Subcutaneous abdominal adipose tissue (tissue), 5 donors: Measurements from ENCODE around the gene HECTD4.
A peak's percentile ranks its signal among the peaks of the same experiment; 100 is the strongest.

Experiments
- H3K27ac ChIP-seq: one replicate; pipeline ENCODE4 v1.7.0; 2013; ENCODE audit warnings: low read depth, mild to moderate bottlenecking, inconsistent platforms, low read length, moderate library complexity
- H3K27me3 ChIP-seq, 5 donors: one replicate each; pipeline ENCODE4 v1.7.0; 2013; ENCODE audit warnings: low read length in 5 of 5, inconsistent platforms in 1 of 5; ENCODE audit not compliant: control insufficient read depth in 5 of 5, insufficient read depth in 4 of 5
- H3K36me3 ChIP-seq, 5 donors: one replicate each; pipeline ENCODE4 v1.7.0; 2013; ENCODE audit warnings: low read length in 5 of 5; ENCODE audit not compliant: control insufficient read depth in 5 of 5, insufficient read depth in 5 of 5
- H3K4me1 ChIP-seq, 5 donors: one replicate each; pipeline ENCODE4 v1.7.0; 2013; ENCODE audit warnings: low read length in 5 of 5, mild to moderate bottlenecking in 3 of 5, moderate library complexity in 1 of 5; ENCODE audit not compliant: control insufficient read depth in 5 of 5, insufficient read depth in 5 of 5
- H3K4me3 ChIP-seq, 5 donors: one replicate each; pipeline ENCODE4 v1.7.0; 2013; ENCODE audit warnings: low read length in 5 of 5, low read depth in 1 of 5
- H3K9ac ChIP-seq, 5 donors: one replicate each; pipeline ENCODE4 v1.7.0; 2013; ENCODE audit warnings: low read length in 5 of 5, mild to moderate bottlenecking in 4 of 5, moderate library complexity in 3 of 5
- H3K9me3 ChIP-seq, 5 donors: one replicate each; pipeline ENCODE4 v1.7.0; 2013; ENCODE audit warnings: low read length in 5 of 5; ENCODE audit not compliant: control insufficient read depth in 5 of 5
- donor health status: healthy.
- donor health status: healthy.
- donor health status: healthy.
- donor health status: healthy.
- donor health status: healthy.

The HECTD4 gene, protein sequence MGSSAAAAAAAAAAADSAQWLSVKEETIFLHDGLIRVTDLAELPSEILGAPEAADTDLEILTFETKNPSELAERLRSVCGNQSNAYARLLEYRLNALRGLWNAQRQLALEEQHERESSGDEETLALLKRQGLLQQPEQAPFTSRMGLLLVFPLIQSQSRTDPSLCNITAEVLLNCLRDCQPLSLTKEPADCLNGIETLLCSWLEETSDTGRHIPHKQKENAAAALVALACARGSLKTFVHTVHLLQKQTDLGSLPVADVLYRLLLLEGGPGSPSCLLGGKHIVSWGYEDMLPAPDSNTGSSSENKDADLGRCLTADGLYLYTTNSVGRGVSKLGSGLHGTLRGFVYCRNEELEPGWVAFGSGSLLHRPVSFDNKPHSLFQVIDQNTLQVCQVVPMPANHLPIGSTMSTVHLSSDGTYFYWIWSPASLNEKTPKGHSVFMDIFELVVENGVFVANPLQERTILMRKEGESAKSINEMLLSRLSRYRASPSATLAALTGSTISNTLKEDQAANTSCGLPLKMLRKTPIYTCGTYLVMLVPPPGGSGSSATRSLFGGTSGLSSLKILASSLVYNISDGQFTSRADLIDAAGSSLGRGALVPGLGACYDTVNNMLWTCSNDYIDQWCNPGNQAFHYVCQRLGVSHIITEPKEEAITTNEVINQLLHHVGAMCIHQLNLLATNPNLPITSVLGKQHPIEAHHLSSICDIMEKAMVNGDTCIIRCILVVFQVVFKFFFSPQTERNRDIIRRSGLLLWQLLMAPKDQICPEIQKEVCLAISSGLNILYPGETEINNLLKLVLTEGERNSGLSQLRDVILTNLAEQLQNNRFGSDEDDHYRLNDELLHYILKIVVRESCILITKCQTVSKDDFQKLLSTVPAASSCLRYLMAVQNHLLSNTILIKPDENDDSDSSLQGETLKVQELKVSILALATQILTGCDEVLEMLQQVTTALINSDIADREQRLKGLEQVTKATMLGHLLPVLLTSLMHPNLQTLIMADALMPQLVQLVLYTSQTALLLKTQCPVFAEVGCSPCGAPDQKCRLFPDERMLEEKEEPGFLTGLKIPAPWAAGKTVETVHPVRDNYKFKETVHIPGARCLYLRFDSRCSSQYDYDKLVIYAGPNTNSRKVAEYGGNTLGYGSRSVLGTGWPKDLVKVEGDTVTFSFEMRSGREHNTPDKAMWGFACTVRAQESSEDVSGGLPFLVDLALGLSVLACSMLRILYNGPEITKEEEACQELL (N-terminal part only)

DNA sequence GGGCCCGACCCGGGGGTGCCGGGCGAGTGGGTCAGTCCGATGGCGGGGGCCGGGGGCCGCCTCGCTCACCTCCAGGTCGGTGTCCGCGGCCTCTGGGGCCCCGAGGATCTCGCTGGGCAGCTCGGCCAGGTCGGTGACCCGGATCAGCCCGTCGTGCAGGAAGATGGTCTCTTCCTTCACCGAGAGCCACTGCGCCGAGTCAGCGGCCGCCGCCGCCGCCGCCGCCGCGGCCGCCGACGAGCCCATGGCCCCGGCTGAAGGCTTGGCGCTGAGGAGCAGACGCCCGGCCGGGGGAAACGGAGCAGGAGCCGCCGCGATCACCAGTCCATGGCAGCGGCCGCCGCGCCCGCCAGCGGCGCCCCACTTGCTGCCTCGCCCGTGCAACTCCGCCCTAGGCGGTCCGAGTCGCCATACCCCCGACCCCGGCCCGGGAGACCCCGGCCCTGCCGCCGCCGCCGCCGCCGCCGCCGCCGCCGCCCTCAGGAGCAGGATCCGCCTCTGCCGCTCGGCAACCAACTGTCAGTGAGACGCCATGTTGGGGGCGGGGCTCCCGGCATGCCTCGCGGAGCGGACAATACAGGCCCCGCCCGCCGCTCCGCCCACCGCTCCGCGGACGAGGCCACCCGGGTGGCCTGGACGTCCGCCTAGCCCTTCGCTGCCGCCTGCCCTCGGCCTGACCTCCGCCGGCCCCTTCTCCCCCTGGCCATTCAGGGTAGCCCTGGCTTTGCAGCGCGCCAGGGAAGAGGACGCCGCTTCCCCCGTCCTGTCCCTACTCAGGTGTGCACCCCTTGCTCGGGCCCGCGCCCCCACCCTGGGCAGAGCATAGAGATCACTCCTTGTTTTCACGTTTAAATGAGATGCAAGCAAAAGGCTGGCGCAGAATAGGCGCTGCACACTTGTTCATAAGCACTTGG, at the start of gene HECTD4:
Gene HECTD4, minus strand, starts transcription at position 549 of the 914 bp plus-strand sequence. Its CDS starts 303 bp downstream, at position 246.
- Histone ChIP-seq H3K27ac (peak within 1 kb of the TSS; percentile 60), H3K9me3 (no peaks in the 10 kb centered on the region), H3K9ac (peak within 1 kb of the TSS; percentile 73 to 93 (median 86))

DNA sequence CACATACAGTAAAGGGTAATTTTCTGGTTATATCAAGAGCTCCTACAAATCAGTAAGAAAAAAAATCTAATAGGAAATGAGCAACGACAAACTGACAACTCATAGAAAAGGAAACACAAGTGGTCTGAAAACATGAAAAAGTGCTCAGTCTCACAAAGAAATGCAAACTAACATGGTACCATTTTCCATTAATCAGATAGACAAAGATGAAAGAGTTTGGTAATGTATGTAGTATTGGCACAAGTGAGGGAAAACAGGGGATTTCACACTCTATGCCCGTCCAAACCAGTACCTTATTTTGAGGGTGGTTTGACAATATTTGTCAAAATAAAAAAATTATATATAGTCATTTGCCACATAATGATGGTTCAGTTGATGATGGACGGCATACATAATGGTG, 49.7 kb upstream of the HECTD4 start:
- Histone ChIP-seq H3K27ac (no peak overlapping the region), H3K36me3 (peaks cover 0 to 3% (median 0%) of the 10 kb centered on the region in 5 donors), H3K4me1 (no peaks in the 10 kb centered on the region), H3K4me3 (no peak overlapping the region), H3K27me3 (no peaks in the 10 kb centered on the region), H3K9ac (no peak overlapping the region), H3K9me3 (no peaks in the 10 kb centered on the region)

More for the DNA sequence above, at the start of gene HECTD4:
- H3K4me1 ChIP-seq: peaks cover 7 to 20% (median 17%) of the 10 kb centered on the region in 5 donors
- H3K36me3 ChIP-seq: no peaks in the 10 kb centered on the region
- H3K4me3 ChIP-seq: peak within 1 kb of the TSS; percentile 72 to 84 (median 79)
- H3K27me3 ChIP-seq: no peaks in the 10 kb centered on the region

DNA sequence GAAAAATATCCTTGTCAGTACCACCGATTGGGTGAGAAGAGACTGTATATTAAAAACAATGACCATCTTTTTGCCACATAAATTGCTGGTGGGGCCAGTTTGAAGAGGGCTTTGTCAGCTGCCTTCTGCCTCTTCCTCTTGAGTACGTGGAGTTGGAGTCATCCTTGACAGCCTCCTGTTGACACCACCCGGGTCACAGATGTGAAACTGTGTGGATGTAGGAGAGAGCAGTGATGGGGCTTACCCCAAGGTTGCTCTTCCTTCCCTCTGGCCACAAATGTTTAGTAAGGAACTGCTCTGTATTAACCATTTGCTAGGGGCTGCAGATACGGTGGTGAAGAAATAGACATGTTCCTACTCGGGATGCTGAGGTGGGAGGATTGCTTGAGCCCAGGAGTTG, 48.7 kb upstream of the HECTD4 start:
- no peak overlapping the region for H3K9ac ChIP-seq
- no peak overlapping the region for H3K4me3 ChIP-seq
- H3K9me3 ChIP-seq: no peaks in the 10 kb centered on the region
- peaks cover 0 to 3% (median 0%) of the 10 kb centered on the region in 5 donors for H3K36me3 ChIP-seq
- no peaks in the 10 kb centered on the region for H3K27me3 ChIP-seq
- no peaks in the 10 kb centered on the region for H3K4me1 ChIP-seq
- no peak overlapping the region for H3K27ac ChIP-seq

DNA sequence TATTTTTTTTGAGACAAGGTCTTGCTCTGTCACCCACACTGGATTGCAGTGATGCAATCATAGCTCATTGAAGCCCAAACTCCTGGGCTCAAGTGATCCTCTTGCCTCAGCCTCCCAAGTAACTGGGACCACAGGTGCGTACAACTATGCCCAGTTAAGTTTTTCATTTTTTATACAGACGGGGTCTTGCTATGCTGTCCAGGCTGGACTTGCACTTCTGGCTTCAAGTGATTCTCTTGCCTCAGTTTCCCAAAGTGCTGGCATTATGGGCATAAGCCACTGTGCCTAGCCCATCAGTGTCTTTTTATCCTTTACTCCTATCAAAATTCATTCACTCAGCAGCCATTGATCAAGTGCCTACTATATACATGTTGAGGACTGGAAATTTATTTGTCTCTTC, 45.5 kb upstream of the HECTD4 start:
- H3K9me3 ChIP-seq: no peaks in the 10 kb centered on the region

DNA sequence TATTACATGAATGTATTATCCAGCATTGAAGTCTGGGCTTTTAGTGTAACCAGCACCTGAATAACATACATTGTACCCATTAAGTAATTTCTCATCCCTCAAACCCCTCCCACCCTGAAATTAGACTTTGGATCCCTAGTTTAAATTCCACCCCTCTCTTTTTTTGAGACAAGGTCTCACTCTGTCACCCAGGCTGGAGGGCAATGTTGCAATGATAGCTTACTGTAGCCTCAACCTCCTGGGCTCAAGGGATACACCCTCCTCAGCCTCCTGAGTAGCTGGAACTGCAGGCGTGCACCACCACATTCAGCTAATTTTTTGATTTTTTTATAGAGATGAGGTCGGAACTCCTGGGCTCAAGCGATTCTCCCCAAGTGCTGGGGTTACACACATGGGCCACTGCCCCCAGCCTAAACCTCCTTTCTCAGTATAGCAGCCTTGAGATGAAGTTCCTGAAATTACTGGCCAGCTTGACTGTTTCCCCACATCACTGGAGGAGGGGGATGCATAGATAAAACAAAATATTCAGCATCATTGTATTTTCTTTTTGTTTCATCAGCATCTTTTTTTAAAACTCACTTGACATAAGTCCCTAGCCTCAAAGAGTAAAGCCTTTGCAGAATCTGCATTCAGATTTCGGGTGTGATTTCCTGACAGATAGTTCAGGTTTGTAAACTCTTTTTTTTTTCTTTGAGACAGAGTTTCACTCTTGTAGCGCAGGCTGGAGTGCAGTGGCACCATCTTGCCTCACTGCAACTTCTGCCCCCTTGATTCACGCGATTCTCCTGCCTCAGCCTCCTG, 43.6 kb upstream of the HECTD4 start:
- H3K36me3 ChIP-seq: no peaks in the 10 kb centered on the region
- H3K4me1 ChIP-seq: peaks cover 0 to 18% (median 14%) of the 10 kb centered on the region in 5 donors
- H3K9me3 ChIP-seq: no peaks in the 10 kb centered on the region
- no peaks in the 10 kb centered on the region for H3K27me3 ChIP-seq
- no peak overlapping the region for H3K27ac ChIP-seq
- H3K4me3 ChIP-seq: no peak overlapping the region
- no peak overlapping the region for H3K9ac ChIP-seq

More for the DNA sequence above, 45.5 kb upstream of the HECTD4 start:
- H3K36me3 ChIP-seq: peaks cover 0 to 3% (median 0%) of the 10 kb centered on the region in 5 donors
- no peak overlapping the region for H3K9ac ChIP-seq
- H3K4me3 ChIP-seq: no peak overlapping the region
- H3K4me1 ChIP-seq: peaks cover 0 to 4% (median 3%) of the 10 kb centered on the region in 5 donors
- H3K27me3 ChIP-seq: no peaks in the 10 kb centered on the region
- H3K27ac ChIP-seq: no peak overlapping the region

DNA sequence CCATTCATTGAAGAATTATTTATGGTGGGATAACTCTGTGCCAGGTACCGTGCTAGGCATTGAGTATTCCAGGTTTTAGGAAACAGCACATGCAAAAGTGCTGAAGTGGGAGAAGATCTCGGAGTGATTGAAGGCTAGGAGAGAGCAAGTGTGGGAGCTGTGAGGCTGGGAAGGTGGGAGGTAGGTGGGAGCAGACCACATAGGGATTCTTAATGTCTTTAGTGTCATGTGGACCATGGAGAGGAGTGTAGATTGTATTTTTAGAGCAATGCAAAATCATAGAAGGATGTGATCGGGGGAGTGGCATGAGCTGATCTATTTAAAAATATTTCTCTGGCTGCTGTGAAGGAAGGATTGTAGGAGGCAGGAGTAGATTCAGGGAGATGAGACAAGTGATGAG, 41.9 kb upstream of the HECTD4 start:
- H3K9me3 ChIP-seq: no peaks in the 10 kb centered on the region
- H3K9ac ChIP-seq: no peak overlapping the region
- no peak overlapping the region for H3K27ac ChIP-seq
- H3K4me1 ChIP-seq: peaks cover 0 to 33% (median 25%) of the 10 kb centered on the region in 5 donors
- no peak overlapping the region for H3K4me3 ChIP-seq
- H3K27me3 ChIP-seq: no peaks in the 10 kb centered on the region
- H3K36me3 ChIP-seq: no peaks in the 10 kb centered on the region

DNA sequence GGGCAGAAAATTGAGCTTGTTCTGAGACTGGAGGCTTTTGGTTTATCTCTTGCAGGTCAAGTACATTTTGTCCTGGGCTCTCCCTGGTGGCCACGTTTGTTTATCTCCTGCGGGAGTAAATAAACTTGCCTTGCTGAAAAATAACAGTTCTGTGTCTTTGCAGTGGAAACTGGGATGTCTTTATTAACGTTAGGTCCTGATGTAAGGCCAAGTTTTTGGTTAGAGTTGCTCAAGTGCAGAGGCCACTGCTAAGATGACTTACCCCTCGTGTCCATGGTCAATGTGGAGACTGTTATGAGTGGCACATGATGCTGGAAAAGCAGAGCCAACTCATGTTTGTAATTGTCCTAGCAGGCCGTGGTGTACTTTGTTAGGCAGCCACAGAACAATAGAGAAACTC, 40.3 kb upstream of the HECTD4 start:
- Histone ChIP-seq H3K27me3 (no peaks in the 10 kb centered on the region), H3K36me3 (no peaks in the 10 kb centered on the region), H3K4me1 (peaks cover 0 to 40% (median 33%) of the 10 kb centered on the region in 5 donors), H3K9ac (peak overlapping the region in 1 of 5 donors; percentile 44), H3K4me3 (no peak overlapping the region), H3K27ac (no peak overlapping the region), H3K9me3 (no peaks in the 10 kb centered on the region)

DNA sequence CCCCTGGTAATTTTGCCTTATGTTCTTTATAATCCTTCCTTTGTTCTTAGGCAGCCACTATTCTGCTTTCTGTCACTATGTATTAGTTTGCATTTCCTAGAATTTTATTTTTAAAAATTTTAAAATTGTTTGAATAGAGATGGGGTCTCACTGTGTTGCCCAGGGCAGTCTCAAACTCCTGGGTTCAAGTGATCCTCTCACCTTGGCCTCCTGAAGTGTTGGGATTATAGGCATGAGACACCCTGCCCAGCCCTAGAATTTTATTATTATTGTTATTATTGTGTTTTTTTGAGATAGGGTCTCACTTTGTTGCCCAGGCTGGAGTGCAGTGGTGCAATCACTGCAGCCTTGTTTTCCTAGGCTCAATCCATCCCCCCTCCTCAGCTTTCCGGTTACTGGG, 39.1 kb upstream of the HECTD4 start:
- Histone ChIP-seq H3K27ac (no peak overlapping the region), H3K9me3 (no peaks in the 10 kb centered on the region), H3K27me3 (no peaks in the 10 kb centered on the region), H3K4me3 (no peak overlapping the region), H3K9ac (no peak overlapping the region), H3K36me3 (no peaks in the 10 kb centered on the region), H3K4me1 (peaks cover 0 to 40% (median 33%) of the 10 kb centered on the region in 5 donors)
